ENCODE results near the gene IDUA.

DNA sequence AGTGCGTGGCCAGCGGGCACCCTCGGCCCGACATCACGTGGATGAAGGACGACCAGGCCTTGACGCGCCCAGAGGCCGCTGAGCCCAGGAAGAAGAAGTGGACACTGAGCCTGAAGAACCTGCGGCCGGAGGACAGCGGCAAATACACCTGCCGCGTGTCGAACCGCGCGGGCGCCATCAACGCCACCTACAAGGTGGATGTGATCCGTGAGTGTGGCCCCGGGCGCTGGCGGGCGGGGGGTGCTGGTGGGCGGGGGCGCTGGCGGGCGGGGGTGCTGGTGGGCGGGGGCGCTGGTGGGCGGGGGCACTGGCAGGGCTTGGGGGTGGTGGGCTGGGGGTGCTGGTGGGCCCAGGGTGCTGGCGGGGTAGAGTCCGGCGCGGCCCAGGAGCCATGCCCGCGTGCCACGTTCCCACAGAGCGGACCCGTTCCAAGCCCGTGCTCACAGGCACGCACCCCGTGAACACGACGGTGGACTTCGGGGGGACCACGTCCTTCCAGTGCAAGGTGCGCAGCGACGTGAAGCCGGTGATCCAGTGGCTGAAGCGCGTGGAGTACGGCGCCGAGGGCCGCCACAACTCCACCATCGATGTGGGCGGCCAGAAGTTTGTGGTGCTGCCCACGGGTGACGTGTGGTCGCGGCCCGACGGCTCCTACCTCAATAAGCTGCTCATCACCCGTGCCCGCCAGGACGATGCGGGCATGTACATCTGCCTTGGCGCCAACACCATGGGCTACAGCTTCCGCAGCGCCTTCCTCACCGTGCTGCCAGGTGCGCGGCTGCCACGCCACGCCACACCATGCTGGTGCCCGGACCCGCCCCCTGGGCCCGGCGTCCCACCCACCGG lies 37.3 kb downstream of the IDUA start:
- TF ChIP-seq EZH2phosphoT487 (IDR thresholded peaks at IDR 0.05; ENCODE audit: insufficient read depth, low read depth) (no peak), EZH2 (IDR thresholded peaks at IDR 0.05; ENCODE audit: insufficient read depth, poor library complexity, severe bottlenecking) (no peak)
